ENCODE data around the gene SLC12A1.

SLC12A1 gene

DNA sequence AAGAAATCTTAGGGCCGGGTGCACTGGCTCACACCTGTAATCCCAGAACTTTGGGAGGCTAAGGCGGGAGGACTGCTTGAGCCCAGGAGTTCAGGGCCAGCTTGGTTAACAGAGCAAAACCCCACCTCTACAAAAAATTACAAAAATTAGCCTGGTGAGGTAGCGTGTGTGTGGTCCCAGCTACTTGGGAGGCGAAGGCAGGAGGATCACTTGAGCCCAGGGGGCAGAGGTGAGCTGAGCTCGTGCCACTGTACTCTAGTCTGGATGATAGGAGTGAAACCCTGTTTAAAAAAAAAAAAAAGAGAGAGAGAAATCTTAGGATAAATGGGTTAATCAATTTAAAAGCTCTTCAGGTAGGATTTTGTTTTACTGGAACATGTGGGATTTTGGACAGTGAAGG is 93.9 kb downstream of the SLC12A1 start:
- Histone ChIP-seq H3K36me3 (peaks cover 6% of the 10 kb centered on the region), H3K4me1 (ENCODE audit: control insufficient read depth in 1 of 2, insufficient read depth in 1 of 2, low read depth in 1 of 2, low read length in 1 of 2) (no peaks in the 10 kb centered on the region), H3K27me3 (no peaks in the 10 kb centered on the region), H3K4me3 (ENCODE audit: low read depth in 1 of 2, low read length in 1 of 2) (no peak overlapping the region), H3K27ac (no peak overlapping the region), H3K9me3 (no peaks in the 10 kb centered on the region)
- TF ChIP-seq, protein P1, sequence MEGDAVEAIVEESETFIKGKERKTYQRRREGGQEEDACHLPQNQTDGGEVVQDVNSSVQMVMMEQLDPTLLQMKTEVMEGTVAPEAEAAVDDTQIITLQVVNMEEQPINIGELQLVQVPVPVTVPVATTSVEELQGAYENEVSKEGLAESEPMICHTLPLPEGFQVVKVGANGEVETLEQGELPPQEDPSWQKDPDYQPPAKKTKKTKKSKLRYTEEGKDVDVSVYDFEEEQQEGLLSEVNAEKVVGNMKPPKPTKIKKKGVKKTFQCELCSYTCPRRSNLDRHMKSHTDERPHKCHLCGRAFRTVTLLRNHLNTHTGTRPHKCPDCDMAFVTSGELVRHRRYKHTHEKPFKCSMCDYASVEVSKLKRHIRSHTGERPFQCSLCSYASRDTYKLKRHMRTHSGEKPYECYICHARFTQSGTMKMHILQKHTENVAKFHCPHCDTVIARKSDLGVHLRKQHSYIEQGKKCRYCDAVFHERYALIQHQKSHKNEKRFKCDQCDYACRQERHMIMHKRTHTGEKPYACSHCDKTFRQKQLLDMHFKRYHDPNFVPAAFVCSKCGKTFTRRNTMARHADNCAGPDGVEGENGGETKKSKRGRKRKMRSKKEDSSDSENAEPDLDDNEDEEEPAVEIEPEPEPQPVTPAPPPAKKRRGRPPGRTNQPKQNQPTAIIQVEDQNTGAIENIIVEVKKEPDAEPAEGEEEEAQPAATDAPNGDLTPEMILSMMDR (IDR thresholded peaks at IDR 0.05) = no peak

DNA sequence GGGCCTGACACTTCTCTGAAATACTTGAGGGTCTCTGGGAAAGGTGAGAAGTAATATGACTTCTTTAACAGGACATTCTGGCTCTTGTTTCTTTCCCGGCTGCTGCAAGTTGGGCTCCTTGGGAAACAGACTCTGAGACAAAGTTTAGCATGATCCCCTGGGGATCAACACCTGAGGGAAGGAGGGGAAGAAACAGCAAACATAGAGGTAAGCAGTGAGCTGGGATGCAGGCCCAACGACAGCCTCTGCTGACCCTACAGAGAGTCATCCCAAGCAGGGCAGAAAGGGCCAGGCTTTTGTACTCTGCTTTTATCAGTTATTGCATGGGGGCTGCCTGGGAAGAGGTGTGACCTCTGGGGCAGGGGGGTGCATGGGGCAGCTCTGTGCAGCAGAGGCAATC is 98.3 kb downstream of the SLC12A1 start:
- TF ChIP-seq, protein P1 (IDR thresholded peaks at IDR 0.05) = no peak
- Histone ChIP-seq H3K27ac (peak overlapping the region; percentile 32), H3K4me1 (ENCODE audit: control insufficient read depth in 1 of 2, insufficient read depth in 1 of 2, low read depth in 1 of 2, low read length in 1 of 2) (no peaks in the 10 kb centered on the region), H3K9me3 (no peaks in the 10 kb centered on the region), H3K36me3 (no peaks in the 10 kb centered on the region), H3K27me3 (no peaks in the 10 kb centered on the region), H3K4me3 (ENCODE audit: low read depth in 1 of 2, low read length in 1 of 2) (no peak overlapping the region)

DNA sequence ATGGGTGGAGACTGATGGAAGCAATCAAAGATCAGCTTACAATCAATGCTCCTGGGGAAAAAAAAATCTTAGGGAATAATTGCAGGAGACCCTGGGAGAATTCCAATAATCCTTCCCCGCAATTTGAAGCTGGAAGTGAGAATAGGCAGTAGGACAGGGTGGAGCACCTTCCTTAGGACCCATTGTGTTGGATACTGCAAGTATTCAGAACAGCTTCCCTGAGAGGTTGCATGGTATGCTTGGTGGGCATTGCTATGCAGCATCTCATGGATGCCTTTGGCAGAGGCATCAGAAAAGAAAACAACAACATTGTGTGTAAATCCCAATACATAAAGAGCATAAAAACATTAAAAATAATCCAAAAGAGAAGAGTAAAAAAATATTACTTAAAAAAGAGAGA is 100.5 kb downstream of the SLC12A1 start:
- H3K9me3 ChIP-seq = no peaks in the 10 kb centered on the region

DNA sequence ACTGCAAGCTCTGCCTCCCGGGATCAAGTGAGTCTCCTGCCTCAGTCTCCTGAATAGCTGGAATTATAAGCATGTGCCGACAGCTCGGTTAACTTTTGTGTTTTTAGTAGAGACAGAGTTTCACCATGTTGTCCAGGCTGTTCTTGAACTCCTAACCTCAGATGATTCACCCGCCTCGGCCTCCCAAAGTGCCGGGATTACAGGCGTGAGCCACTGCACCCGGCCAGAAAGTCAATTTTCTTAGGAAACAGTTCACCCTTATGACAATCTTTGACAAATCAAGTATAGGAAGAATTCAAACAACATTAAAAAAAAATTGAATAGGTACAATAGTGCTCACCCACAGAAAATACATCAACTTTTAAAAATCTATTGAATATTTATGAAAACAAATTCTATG is 101.5 kb downstream of the SLC12A1 start:
- TF ChIP-seq, protein P1 (IDR thresholded peaks at IDR 0.05) = no peak
- H3K36me3 ChIP-seq = no peaks in the 10 kb centered on the region
- H3K27me3 ChIP-seq = no peaks in the 10 kb centered on the region
- no peak overlapping the region for H3K4me3 ChIP-seq (ENCODE audit: low read depth in 1 of 2, low read length in 1 of 2)
- H3K4me1 ChIP-seq (ENCODE audit: control insufficient read depth in 1 of 2, insufficient read depth in 1 of 2, low read depth in 1 of 2, low read length in 1 of 2) = peaks cover 0 to 5% of the 10 kb centered on the region in 2 experiments
- no peak overlapping the region for H3K27ac ChIP-seq
- H3K9me3 ChIP-seq = no peaks in the 10 kb centered on the region

More for the DNA sequence above, 100.5 kb downstream of the SLC12A1 start:
- H3K4me3 ChIP-seq (ENCODE audit: low read depth in 1 of 2, low read length in 1 of 2) = no peak overlapping the region
- H3K27ac ChIP-seq = no peak overlapping the region
- no peaks in the 10 kb centered on the region for H3K4me1 ChIP-seq (ENCODE audit: control insufficient read depth in 1 of 2, insufficient read depth in 1 of 2, low read depth in 1 of 2, low read length in 1 of 2)
- H3K27me3 ChIP-seq = no peaks in the 10 kb centered on the region
- TF ChIP-seq, protein P1 (IDR thresholded peaks at IDR 0.05) = no peak
- H3K36me3 ChIP-seq = no peaks in the 10 kb centered on the region

DNA sequence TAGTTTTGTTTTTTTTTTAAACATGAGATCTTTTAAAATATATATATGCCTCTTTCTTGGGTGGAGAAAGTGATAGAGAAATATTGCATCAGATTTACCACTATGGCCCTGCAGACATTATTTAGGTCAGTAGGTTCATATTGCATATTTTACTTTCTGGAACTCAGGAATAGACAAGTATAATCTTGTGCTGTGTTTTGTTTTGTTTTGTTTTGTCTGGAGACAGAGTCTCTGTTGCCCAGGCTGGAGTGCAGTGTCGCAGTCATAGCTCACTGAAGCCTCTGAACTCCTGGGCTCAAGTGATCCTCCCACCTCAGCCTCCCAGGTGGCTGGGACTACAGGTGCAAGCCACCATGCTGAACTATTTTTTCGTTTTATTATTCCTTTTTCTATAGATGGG is 103.6 kb downstream of the SLC12A1 start:
- TF ChIP-seq, protein P1 (IDR thresholded peaks at IDR 0.05) = no peak
- Histone ChIP-seq H3K9me3 (no peaks in the 10 kb centered on the region), H3K36me3 (no peaks in the 10 kb centered on the region), H3K27ac (no peak overlapping the region), H3K4me1 (ENCODE audit: control insufficient read depth in 1 of 2, insufficient read depth in 1 of 2, low read depth in 1 of 2, low read length in 1 of 2) (peaks cover 9 to 13% of the 10 kb centered on the region in 2 experiments), H3K4me3 (ENCODE audit: low read depth in 1 of 2, low read length in 1 of 2) (no peak overlapping the region), H3K27me3 (no peaks in the 10 kb centered on the region)

DNA sequence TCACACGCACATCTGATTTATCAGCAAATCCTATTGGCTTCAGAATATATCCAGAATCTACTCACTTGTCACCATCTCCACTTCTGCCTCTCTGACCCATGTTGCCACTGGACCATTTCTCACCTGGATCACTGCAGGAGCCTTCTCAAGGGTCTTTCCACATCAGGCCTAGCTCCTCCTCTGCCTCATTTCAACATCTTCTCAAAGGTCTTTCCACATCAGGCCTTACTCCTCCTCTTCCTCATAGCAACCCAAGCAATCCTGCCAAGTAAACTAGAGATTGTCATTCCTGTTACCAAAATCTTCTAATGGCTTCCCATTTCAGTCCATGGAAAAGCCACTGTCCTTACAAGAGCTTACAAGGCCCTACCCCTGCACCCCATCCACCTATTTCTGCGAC is 107.1 kb downstream of the SLC12A1 start:
- Histone ChIP-seq H3K4me1 (ENCODE audit: control insufficient read depth in 1 of 2, insufficient read depth in 1 of 2, low read depth in 1 of 2, low read length in 1 of 2) (peaks cover 13 to 22% of the 10 kb centered on the region in 2 experiments), H3K4me3 (ENCODE audit: low read depth in 1 of 2, low read length in 1 of 2) (peak overlapping the region; percentile 4 to 55), H3K9me3 (no peaks in the 10 kb centered on the region), H3K36me3 (no peaks in the 10 kb centered on the region), H3K27me3 (no peaks in the 10 kb centered on the region), H3K27ac (peak overlapping the region; percentile 88)
- TF ChIP-seq, protein P1 (IDR thresholded peaks at IDR 0.05) = no peak
